ENCODE measurements around the gene DOK7.

The DOK7 gene

DNA sequence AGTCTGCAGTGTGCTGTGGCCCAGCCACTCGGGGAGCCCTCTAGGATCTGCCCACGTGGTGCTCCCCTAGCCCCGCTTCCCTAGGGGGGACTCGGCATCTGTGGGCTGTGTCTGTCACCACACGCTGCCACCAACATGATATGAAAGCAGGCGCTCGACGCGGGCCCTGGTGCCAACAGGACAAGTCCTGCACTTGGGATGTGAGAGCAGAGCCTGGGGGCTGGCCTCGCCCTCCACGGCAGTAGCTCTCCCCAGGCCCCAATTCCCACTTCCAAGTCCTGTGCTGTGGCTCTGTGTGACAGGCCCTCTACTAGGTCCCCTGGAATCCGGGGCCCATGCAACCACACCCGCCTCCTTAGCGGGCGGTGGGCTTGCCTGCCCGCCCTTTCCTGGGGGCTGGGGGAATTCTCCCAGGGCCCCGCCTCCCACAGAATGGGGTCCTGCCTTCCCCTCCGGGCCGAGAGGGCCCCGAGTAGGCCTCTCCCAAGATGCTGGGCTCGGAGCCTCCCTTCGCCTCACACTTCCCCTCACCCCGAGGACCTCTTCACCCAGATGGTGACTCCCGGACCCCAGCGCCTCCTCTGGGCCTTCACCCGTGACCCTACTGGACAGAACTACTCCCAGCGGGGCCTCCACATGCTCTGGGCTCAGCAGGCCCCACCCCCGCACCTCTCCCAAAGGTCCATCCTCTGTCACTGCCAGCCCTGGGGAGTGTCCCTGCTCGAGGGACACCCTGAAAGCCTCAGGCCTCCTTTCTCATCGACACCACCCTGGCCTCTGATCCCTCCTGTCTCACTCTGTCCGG lies 57.9 kb downstream of the DOK7 start:
- Histone ChIP-seq H3K27me3 (replicated peaks) (no peaks in the 10 kb centered on the region), H3K4me3 (ENCODE audit: low read depth, low read length) (no peak overlapping the region), H3K36me3 (replicated peaks) (peaks cover 48% of the 10 kb centered on the region), H3K27ac (no peak overlapping the region)
- TF ChIP-seq, protein P1, sequence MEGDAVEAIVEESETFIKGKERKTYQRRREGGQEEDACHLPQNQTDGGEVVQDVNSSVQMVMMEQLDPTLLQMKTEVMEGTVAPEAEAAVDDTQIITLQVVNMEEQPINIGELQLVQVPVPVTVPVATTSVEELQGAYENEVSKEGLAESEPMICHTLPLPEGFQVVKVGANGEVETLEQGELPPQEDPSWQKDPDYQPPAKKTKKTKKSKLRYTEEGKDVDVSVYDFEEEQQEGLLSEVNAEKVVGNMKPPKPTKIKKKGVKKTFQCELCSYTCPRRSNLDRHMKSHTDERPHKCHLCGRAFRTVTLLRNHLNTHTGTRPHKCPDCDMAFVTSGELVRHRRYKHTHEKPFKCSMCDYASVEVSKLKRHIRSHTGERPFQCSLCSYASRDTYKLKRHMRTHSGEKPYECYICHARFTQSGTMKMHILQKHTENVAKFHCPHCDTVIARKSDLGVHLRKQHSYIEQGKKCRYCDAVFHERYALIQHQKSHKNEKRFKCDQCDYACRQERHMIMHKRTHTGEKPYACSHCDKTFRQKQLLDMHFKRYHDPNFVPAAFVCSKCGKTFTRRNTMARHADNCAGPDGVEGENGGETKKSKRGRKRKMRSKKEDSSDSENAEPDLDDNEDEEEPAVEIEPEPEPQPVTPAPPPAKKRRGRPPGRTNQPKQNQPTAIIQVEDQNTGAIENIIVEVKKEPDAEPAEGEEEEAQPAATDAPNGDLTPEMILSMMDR (IDR thresholded peaks at IDR 0.05; ENCODE audit: low read depth, low read length, missing control alignments) = no peak
- in situ Hi-C loops (cut with HindIII; ENCODE audit: low pct_ligation_motif_present, low sequenced_read_pairs) = no loop called here
- no peak for DNase-seq

DNA sequence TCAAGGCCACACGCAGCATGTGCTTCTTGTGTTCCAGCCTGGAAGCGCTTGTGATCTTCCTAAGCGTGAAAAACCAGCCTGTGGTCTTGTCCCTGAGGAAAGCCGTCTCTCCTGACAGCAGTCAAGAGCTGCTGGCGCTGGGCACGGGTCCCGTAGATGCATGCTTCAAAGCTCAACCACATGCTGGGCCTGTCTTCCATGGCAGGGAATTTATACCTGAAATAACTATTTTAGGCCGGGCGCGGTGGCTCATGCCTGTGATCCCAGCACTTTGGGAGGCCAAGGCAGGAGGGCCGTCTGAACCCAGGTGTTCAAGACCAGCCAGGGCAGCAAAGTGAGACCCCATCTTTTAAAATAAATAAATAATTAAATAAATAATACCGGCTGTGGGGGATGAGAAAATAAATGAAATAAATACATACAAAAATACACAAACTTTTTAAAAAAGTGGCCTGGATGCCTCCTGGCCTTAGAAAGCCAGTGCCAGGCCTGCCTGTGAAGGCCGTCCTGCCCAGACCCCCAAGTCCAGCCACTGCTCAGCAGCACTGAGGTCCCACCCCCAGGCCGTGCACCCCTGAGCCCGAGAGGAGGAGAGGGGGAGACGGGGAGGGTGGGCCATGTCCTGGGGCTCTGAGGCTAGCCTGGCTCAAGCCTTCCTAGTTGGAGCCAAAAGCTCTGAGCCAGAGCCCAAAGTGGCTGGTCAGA lies 58.7 kb downstream of the DOK7 start:
- in situ Hi-C loops (cut with HindIII; ENCODE audit: low pct_ligation_motif_present, low sequenced_read_pairs) = no loop called here
- H3K27me3 ChIP-seq (replicated peaks) = no peaks in the 10 kb centered on the region
- H3K27ac ChIP-seq = no peak overlapping the region
- DNase-seq = no peak
- H3K4me3 ChIP-seq (ENCODE audit: low read depth, low read length) = no peak overlapping the region
- H3K36me3 ChIP-seq (replicated peaks) = peaks cover 44% of the 10 kb centered on the region
- TF ChIP-seq, protein P1 (IDR thresholded peaks at IDR 0.05; ENCODE audit: low read depth, low read length, missing control alignments) = no peak

DNA sequence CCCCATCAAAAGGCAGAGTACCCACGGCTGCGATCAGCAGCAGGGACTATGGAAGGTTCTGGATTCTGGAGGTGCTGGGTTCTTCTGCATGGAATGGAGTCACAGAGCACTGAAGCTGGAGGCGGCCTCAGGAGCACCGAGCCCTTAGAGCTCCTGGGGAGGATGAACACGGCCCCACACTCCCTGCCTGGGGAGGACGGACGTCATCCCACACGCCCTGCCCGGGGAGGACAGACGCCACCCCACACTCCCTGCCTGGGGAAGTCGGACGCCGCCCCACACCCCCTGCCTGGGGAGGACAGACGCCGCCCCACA lies 59.2 kb downstream of the DOK7 start:
- TF ChIP-seq, protein P1 (IDR thresholded peaks at IDR 0.05; ENCODE audit: low read depth, low read length, missing control alignments) = no peak
- in situ Hi-C loops (cut with HindIII; ENCODE audit: low pct_ligation_motif_present, low sequenced_read_pairs) = no loop called here
- Histone ChIP-seq H3K27me3 (replicated peaks) (no peaks in the 10 kb centered on the region), H3K4me3 (ENCODE audit: low read depth, low read length) (no peak overlapping the region), H3K36me3 (replicated peaks) (peaks cover 39% of the 10 kb centered on the region), H3K27ac (no peak overlapping the region)
- DNase-seq = no peak

DNA sequence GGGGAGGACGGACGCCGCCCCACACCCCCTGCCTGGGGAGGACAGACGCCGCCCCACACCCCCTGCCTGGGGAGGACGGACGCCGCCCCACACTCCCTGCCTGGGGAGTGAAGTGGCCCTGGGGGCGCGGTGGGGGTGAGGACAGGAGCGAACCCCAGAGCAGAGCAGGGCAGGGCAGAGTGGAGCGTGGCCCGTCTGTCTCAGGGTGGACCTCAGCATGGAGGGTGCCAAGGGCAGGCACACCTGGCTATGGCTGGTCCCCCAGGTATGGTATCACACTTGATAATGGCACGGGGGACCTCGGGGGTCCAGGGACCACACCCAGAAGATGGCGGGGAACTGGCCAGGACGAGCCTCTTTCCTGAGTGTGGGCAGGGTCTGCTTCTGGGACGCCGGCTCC lies 59.5 kb downstream of the DOK7 start:
- DNase-seq = no peak
- in situ Hi-C loops (cut with HindIII; ENCODE audit: low pct_ligation_motif_present, low sequenced_read_pairs) = no loop called here
- TF ChIP-seq, protein P1 (IDR thresholded peaks at IDR 0.05; ENCODE audit: low read depth, low read length, missing control alignments) = no peak
- Histone ChIP-seq H3K27ac (no peak overlapping the region), H3K36me3 (replicated peaks) (peaks cover 35% of the 10 kb centered on the region), H3K4me3 (ENCODE audit: low read depth, low read length) (no peak overlapping the region), H3K27me3 (replicated peaks) (no peaks in the 10 kb centered on the region)

DNA sequence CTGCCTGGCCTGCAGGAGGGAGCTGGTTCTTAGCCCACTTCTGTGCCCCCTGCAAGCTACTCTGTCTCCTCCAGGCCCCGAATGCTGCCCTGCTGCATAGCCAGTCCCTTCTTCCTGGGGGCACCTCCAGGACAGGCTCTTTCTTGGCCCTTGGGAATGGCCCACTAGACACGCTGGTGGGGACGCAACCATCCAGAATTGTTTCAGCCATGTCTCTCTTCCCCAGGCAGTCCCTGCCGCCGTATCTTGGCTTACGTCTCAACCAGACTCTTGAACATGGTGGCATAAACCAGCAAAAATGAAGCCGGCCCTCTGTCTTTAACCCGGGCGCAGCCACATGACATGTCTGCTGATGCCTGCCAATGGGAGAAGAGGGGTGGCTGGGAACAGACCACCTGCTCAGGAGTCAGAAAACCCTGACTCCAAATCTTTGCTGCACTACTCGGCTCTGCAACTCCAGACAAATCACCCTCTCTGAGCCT lies 60.1 kb downstream of the DOK7 start:
- no peaks in the 10 kb centered on the region for H3K27me3 ChIP-seq (replicated peaks)
- in situ Hi-C loops (cut with HindIII; ENCODE audit: low pct_ligation_motif_present, low sequenced_read_pairs) = no loop called here

More for the DNA sequence above, 60.1 kb downstream of the DOK7 start:
- no peak for DNase-seq
- TF ChIP-seq, protein P1 (IDR thresholded peaks at IDR 0.05; ENCODE audit: low read depth, low read length, missing control alignments) = no peak
- H3K27ac ChIP-seq = no peak overlapping the region
- H3K4me3 ChIP-seq (ENCODE audit: low read depth, low read length) = no peak overlapping the region
- peaks cover 30% of the 10 kb centered on the region for H3K36me3 ChIP-seq (replicated peaks)

Data from brain microvascular endothelial cell (primary cell).